PC-3 (cell line): Measurements from ENCODE around the gene CASP7. TPM values are rescaled to one million over a fixed set of nuclear protein-coding genes. Genes with fewer than 3 reads are reported as not detected.
"Not testable (repeated sequence)": the region's sequence is repeated elsewhere in the genome, so short reads cannot be mapped to it uniquely, and the experiment has no call there.

Source experiments
- ATAC-seq: fragments of 200-7000 bp; cut with Tn5 transposase; 2 replicates; pipeline ENCODE4 v1.9.1; 2020; ENCODE audit warnings: mild to moderate bottlenecking, moderate library complexity
- BruUV-seq: library from RNA; stranded (reverse); fragments of 400-500 nt; replicated peaks from 2 replicates; lab custom pipeline; 2021; lab: Mats Ljungman, UMichigan
- CTCF ChIA-PET: fragments of 300-600 bp; sonication (Branson Sonifier 250); formaldehyde crosslinking; loops from one replicate; lab custom pipeline; 2022; ENCODE audit warnings: antibody characterized with exemption; lab: Charles Lee
- POLR2A ChIA-PET: fragments of 300-600 bp; sonication (Branson Sonifier 250); formaldehyde crosslinking; loops from one replicate; lab custom pipeline; 2022; ENCODE audit warnings: antibody characterized with exemption; ENCODE audit not compliant: unreplicated experiment; lab: Charles Lee
- DNase-seq: peaks from one replicate; pipeline ENCODE4 v3.0.0-alpha.2; 2015
- H2AFZ ChIP-seq: fragments of 300-600 bp; sonication (generic); 2 replicates; pipeline ENCODE4 v1.6.0; 2016; ENCODE audit warnings: antibody characterized with exemption, low read length
- H3F3A ChIP-seq: fragments of 300-600 bp; sonication (generic); one replicate; pipeline ENCODE4 v1.6.0; 2017; ENCODE audit warnings: antibody characterized with exemption, low read length, control low read depth, mild to moderate bottlenecking; ENCODE audit not compliant: unreplicated experiment
- H3K27ac ChIP-seq: fragments of 300-600 bp; sonication (generic); 2 replicates; pipeline ENCODE4 v1.5.1; 2016; ENCODE audit warnings: mild to moderate bottlenecking, low read length
- H3K27me3 ChIP-seq: fragments of 300-600 bp; sonication (generic); 2 replicates; pipeline ENCODE4 v1.6.1; 2016; ENCODE audit warnings: low read length, mixed read lengths
- H3K36me3 ChIP-seq: fragments of 300-600 bp; sonication (generic); 2 replicates; pipeline ENCODE4 v1.6.1; 2016; ENCODE audit warnings: low read depth, mixed run types, low read length, mixed read lengths
- H3K4me1 ChIP-seq: fragments of 300-600 bp; sonication (generic); 2 replicates; pipeline ENCODE4 v1.5.1; 2016; ENCODE audit warnings: low read length; ENCODE audit not compliant: insufficient read depth
- H3K4me2 ChIP-seq: fragments of 300-600 bp; sonication (generic); 2 replicates; pipeline ENCODE4 v1.6.0; 2016; ENCODE audit warnings: low read length
- H3K4me3 ChIP-seq: fragments of 300-600 bp; sonication (generic); 2 replicates; pipeline ENCODE4 v1.5.1; 2016; ENCODE audit warnings: mild to moderate bottlenecking, low read length, mixed read lengths
- H3K79me2 ChIP-seq: fragments of 300-600 bp; sonication (generic); 2 replicates; pipeline ENCODE4 v1.6.1; 2017; ENCODE audit warnings: low read length, mixed read lengths
- H3K9ac ChIP-seq: fragments of 300-600 bp; sonication (generic); 2 replicates; pipeline ENCODE4 v1.6.0; 2016; ENCODE audit warnings: mild to moderate bottlenecking, low read length
- H3K9me2 ChIP-seq: fragments of 300-600 bp; sonication (generic); replicated peaks from 2 replicates; pipeline ENCODE4 v1.6.1; 2016; ENCODE audit warnings: mixed run types, low read length, mixed read lengths
- H3K9me3 ChIP-seq: fragments of 300-600 bp; sonication (generic); 2 replicates; pipeline ENCODE4 v1.6.1; 2016; ENCODE audit warnings: low read length, mixed read lengths
- H4K20me1 ChIP-seq: fragments of 300-600 bp; sonication (generic); 2 replicates; pipeline ENCODE4 v1.6.1; 2016; ENCODE audit warnings: low read length, mixed read lengths
- EZH2 ChIP-seq: fragments of 300-600 bp; sonication (generic); IDR thresholded peaks from one replicate; pipeline ENCODE4 v1.6.1; 2017; ENCODE audit warnings: antibody characterized with exemption, mild to moderate bottlenecking, low read length; ENCODE audit not compliant: unreplicated experiment
- EZH2phosphoT487 ChIP-seq: fragments of 300-600 bp; sonication (generic); IDR thresholded peaks from 2 replicates; pipeline ENCODE4 v1.6.1; 2018; ENCODE audit warnings: mild to moderate bottlenecking, antibody characterized with exemption, low read length, borderline replicate concordance
- intact Hi-C: fragments of 100-400 bp; cut with micrococcal nuclease; formaldehyde crosslinking; loops from 2 replicates; pipeline ENCODE4 v1.9.0; 2023
- total RNA-seq: library from RNA; depleted of rRNA; stranded (reverse); fragments of >200 nt; gene quantifications from 2 replicates; pipeline ENCODE4 v1.2.3, GENCODE V29; 2014
- TF ChIP-seq, protein P1 (sequence below): fragments of 300-600 bp; sonication (generic); conservative IDR thresholded peaks from 2 replicates; pipeline ENCODE4 v1.5.1; 2017; ENCODE audit warnings: antibody characterized with exemption, low read depth, mild to moderate bottlenecking, low read length

The CASP7 gene
- total RNA-seq, 1 experiment from 2014 or later, result 13.7 TPM

DNA sequence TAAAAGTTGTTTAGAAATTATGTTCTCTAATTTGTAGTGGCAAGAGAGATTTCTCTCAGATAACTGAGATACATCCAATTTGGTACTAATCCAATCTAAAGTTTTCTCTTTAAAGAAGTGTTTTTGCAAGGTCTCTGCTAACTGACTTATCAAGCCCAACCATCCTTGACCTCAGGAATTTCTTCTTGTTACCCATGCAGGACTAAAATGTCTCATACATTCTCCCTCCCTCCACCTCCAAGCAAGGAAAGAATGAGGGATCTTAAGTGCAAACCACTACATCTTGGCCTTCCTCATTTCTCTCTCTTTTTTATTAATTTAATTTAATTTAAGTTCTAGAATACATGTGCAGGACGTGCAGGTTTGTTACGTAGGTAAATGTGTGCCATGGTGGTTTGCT is 28.7 kb upstream of the CASP7 start:
- POLR2A ChIA-PET, result no interaction called here
- no peak for DNase-seq

DNA sequence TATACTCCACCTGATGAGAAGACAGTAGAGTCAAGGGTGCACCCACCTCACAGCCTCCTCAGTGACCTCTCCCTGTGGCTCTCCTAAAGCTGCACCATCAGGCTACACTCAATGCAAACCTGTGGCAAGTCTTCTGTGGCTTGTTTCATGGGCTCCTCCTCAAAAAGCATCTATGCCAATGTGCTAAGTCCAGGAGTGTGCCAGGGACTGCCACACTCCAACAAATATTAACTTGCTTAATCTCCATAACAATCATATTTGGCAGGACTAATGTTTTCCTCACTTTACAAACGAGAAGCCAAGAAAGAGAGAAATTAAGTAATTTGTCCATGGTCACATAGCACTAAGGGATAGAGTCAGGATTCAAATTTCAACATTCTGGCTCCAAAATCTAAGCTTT is 27.8 kb upstream of the CASP7 start:
- ChIA-PET CTCF (no interaction called here), POLR2A (no interaction called here)

More for the DNA sequence above, 28.7 kb upstream of the CASP7 start:
- CTCF ChIA-PET, result no interaction called here
- Histone ChIP-seq H3K9me3 (no peaks in the 10 kb centered on the region), H3K36me3 (no peaks in the 10 kb centered on the region), H4K20me1 (no peaks in the 10 kb centered on the region), H3K27ac (no peak overlapping the region), H3K27me3 (peaks cover 18% of the 10 kb centered on the region), H3K4me2 (no peak overlapping the region), H2AFZ (no peak overlapping the region), H3K9me2 (no peaks in the 10 kb centered on the region), H3K4me3 (no peak overlapping the region), H3K4me1 (no peaks in the 10 kb centered on the region), H3F3A (no peaks in the 10 kb centered on the region), H3K9ac (no peak overlapping the region), H3K79me2 (no peaks in the 10 kb centered on the region)
- TF ChIP-seq EZH2phosphoT487 (no peak), EZH2 (no peak)
- TF ChIP-seq, protein P1, sequence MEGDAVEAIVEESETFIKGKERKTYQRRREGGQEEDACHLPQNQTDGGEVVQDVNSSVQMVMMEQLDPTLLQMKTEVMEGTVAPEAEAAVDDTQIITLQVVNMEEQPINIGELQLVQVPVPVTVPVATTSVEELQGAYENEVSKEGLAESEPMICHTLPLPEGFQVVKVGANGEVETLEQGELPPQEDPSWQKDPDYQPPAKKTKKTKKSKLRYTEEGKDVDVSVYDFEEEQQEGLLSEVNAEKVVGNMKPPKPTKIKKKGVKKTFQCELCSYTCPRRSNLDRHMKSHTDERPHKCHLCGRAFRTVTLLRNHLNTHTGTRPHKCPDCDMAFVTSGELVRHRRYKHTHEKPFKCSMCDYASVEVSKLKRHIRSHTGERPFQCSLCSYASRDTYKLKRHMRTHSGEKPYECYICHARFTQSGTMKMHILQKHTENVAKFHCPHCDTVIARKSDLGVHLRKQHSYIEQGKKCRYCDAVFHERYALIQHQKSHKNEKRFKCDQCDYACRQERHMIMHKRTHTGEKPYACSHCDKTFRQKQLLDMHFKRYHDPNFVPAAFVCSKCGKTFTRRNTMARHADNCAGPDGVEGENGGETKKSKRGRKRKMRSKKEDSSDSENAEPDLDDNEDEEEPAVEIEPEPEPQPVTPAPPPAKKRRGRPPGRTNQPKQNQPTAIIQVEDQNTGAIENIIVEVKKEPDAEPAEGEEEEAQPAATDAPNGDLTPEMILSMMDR, result no peak
- intact Hi-C loops, result no loop called here
- no peak for ATAC-seq
- no TSS peak for BruUV-seq

DNA sequence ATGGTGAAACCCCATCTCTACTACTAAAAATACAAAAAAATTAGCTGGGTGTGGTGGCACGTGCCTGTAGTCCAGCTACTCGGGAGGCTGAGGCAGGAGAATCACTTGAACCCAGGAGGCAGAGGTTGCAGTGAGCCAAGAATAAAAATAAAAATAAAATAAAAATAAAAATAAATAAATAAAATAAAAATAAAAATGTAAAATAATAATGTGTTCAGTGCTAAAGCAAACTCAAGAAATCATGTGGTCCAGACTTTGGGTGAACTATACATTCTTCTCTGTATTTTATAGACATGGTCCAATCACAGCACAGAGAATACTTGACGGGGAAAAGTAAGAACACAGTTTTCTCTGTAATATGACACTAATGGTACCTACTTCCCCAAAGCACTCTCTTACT is 27.3 kb upstream of the CASP7 start:
- POLR2A ChIA-PET, H2AFZ ChIP-seq, H3F3A ChIP-seq, DNase-seq, intact Hi-C loops, H3K27ac ChIP-seq, H4K20me1 ChIP-seq, H3K9me3 ChIP-seq, H3K9ac ChIP-seq, H3K4me2 ChIP-seq, ATAC-seq, H3K4me1 ChIP-seq, H3K4me3 ChIP-seq, H3K79me2 ChIP-seq, H3K9me2 ChIP-seq, H3K36me3 ChIP-seq, CTCF ChIA-PET, BruUV-seq: not testable (repeated sequence)
- peaks cover 18% of the 10 kb centered on the region for H3K27me3 ChIP-seq

More for the DNA sequence above, 27.8 kb upstream of the CASP7 start:
- no peak overlapping the region for H2AFZ ChIP-seq
- H3K4me3 ChIP-seq, result no peak overlapping the region
- peaks cover 18% of the 10 kb centered on the region for H3K27me3 ChIP-seq
- H4K20me1 ChIP-seq, result no peaks in the 10 kb centered on the region
- no peaks in the 10 kb centered on the region for H3K36me3 ChIP-seq
- H3K27ac ChIP-seq, result no peak overlapping the region
- H3K9me2 ChIP-seq, result no peaks in the 10 kb centered on the region
- DNase-seq (no peak), ATAC-seq (no peak)
- no peaks in the 10 kb centered on the region for H3K4me1 ChIP-seq
- no TSS peak for BruUV-seq
- H3K9me3 ChIP-seq, result no peaks in the 10 kb centered on the region
- no peaks in the 10 kb centered on the region for H3K79me2 ChIP-seq
- no peak overlapping the region for H3K9ac ChIP-seq
- TF ChIP-seq, protein P1, result no peak
- TF ChIP-seq EZH2phosphoT487 (no peak), EZH2 (no peak)
- intact Hi-C loops, result no loop called here
- H3F3A ChIP-seq, result no peaks in the 10 kb centered on the region
- no peak overlapping the region for H3K4me2 ChIP-seq
